ENCODE measurements around the gene CLTCL1.
A peak's percentile ranks its signal among the peaks of the same experiment; 100 is the strongest.

CLTCL1 gene

GRCh38 chr22:19304547-19304946 lies 13.0 kb upstream of the CLTCL1 start:
- no peak for TF ChIP-seq CTCF (conservative IDR thresholded peaks at IDR 0.05; ENCODE audit: low read depth)
- no peak overlapping the region for H3K27ac ChIP-seq
- POLR2A ChIA-PET (ENCODE audit: low non-redundant PET) = no interaction called here
- DNase-seq (ENCODE audit: low spot score) = no peak
- CTCF ChIA-PET = no interaction called here

- no peak for DNase-seq (ENCODE audit: low spot score)
- CTCF ChIA-PET = no interaction called here
- POLR2A ChIA-PET (ENCODE audit: low non-redundant PET) = no interaction called here
- no peak overlapping the region for H3K27ac ChIP-seq
- TF ChIP-seq CTCF (conservative IDR thresholded peaks at IDR 0.05; ENCODE audit: low read depth) = no peak
These were observed 12.3 kb upstream of the CLTCL1 start for GRCh38 chr22:19303785-19304184.

- ChIA-PET CTCF (interaction anchor here (0.7 kb wide), 1 partner anchor 8 kb away, joined by 3 read pairs; no protein-coding TSS in a partner anchor), POLR2A (ENCODE audit: low non-redundant PET) (no interaction called here)
- DNase-seq (ENCODE audit: low spot score) = no peak
- TF ChIP-seq CTCF (conservative IDR thresholded peaks at IDR 0.05; ENCODE audit: low read depth) = no peak
- no peak overlapping the region for H3K27ac ChIP-seq
These were observed 4.2 kb upstream of the CLTCL1 start for GRCh38 chr22:19295733-19296132.

GRCh38 chr22:19292458-19293230 lies 1.1 kb upstream of the CLTCL1 start:
- CTCF ChIA-PET = interaction anchor here (0.6 kb wide), 1 partner anchor 484 kb away, joined by 3 read pairs; no protein-coding TSS in a partner anchor
- no peak for TF ChIP-seq CTCF (conservative IDR thresholded peaks at IDR 0.05; ENCODE audit: low read depth)
- no peak for DNase-seq (ENCODE audit: low spot score)
- POLR2A ChIA-PET (ENCODE audit: low non-redundant PET) = no interaction called here
- H3K27ac ChIP-seq = peak overlapping the region; percentile 92

GRCh38 chr22:19291218-19291579 lies 320 bp downstream of the CLTCL1 start:
- no peak for DNase-seq (ENCODE audit: low spot score)
- TF ChIP-seq CTCF (conservative IDR thresholded peaks at IDR 0.05; ENCODE audit: low read depth) = no peak
- peak overlapping the region; percentile 92 for H3K27ac ChIP-seq
- CTCF ChIA-PET = interaction anchor here (0.6 kb wide), 1 partner anchor 597 kb away, joined by 3 read pairs; no protein-coding TSS in a partner anchor
- POLR2A ChIA-PET (ENCODE audit: low non-redundant PET) = interaction anchor here (1.0 kb wide), 1 partner anchor 117 kb away, joined by 3 read pairs; no protein-coding TSS in a partner anchor

- no peak for DNase-seq (ENCODE audit: low spot score)
- ChIA-PET CTCF (no interaction called here), POLR2A (ENCODE audit: low non-redundant PET) (interaction anchor here (1.0 kb wide), 1 partner anchor 116 kb away, joined by 3 read pairs; no protein-coding TSS in a partner anchor)
- peak overlapping the region; percentile 92 for H3K27ac ChIP-seq
- no peak for TF ChIP-seq CTCF (conservative IDR thresholded peaks at IDR 0.05; ENCODE audit: low read depth)
These were observed 910 bp downstream of the CLTCL1 start for GRCh38 chr22:19290400-19291217.
